Mammary epithelial cell (primary cell): ENCODE measurements around the gene DNAJB13.

Experiments used
- EZH2 ChIP-seq: IDR thresholded peaks from 2 replicates; pipeline ENCODE4 v1.6.1; 2012; ENCODE audit warnings: low read length, inconsistent platforms, borderline replicate concordance
- TF ChIP-seq, protein P1 (sequence below), 2 donors: IDR thresholded peaks in 1 of 2; conservative IDR thresholded peaks in 1 of 2; 2 replicates each; pipeline ENCODE4 v1.5.1; 2011 to 2012; ENCODE audit warnings: inconsistent platforms in 2 of 2, low read length in 2 of 2, mild to moderate bottlenecking in 2 of 2, control low read depth in 1 of 2, low read depth in 1 of 2; ENCODE audit not compliant: insufficient read depth in 1 of 2; ENCODE audit errors: extremely low read depth in 1 of 2

GRCh38 chr11:73968356-73968966 lies 17.6 kb downstream of the DNAJB13 start:
- TF ChIP-seq, protein P1, sequence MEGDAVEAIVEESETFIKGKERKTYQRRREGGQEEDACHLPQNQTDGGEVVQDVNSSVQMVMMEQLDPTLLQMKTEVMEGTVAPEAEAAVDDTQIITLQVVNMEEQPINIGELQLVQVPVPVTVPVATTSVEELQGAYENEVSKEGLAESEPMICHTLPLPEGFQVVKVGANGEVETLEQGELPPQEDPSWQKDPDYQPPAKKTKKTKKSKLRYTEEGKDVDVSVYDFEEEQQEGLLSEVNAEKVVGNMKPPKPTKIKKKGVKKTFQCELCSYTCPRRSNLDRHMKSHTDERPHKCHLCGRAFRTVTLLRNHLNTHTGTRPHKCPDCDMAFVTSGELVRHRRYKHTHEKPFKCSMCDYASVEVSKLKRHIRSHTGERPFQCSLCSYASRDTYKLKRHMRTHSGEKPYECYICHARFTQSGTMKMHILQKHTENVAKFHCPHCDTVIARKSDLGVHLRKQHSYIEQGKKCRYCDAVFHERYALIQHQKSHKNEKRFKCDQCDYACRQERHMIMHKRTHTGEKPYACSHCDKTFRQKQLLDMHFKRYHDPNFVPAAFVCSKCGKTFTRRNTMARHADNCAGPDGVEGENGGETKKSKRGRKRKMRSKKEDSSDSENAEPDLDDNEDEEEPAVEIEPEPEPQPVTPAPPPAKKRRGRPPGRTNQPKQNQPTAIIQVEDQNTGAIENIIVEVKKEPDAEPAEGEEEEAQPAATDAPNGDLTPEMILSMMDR (conservative IDR thresholded peaks at IDR 0.05 in 1 of 2, IDR thresholded peaks at IDR 0.05 in 1 of 2; ENCODE audit: extremely low read depth in 1 of 2, insufficient read depth in 1 of 2, low read depth in 1 of 2, low read length in 2 of 2), result no peak
- no peak for TF ChIP-seq EZH2
